Measurements from ENCODE around the gene CD302. TPM values are rescaled to one million over a fixed set of nuclear protein-coding genes. Genes with fewer than 3 reads are reported as not detected.

The CD302 gene
- total RNA-seq: 1.7 and 2.2 TPM in 2 replicates

DNA sequence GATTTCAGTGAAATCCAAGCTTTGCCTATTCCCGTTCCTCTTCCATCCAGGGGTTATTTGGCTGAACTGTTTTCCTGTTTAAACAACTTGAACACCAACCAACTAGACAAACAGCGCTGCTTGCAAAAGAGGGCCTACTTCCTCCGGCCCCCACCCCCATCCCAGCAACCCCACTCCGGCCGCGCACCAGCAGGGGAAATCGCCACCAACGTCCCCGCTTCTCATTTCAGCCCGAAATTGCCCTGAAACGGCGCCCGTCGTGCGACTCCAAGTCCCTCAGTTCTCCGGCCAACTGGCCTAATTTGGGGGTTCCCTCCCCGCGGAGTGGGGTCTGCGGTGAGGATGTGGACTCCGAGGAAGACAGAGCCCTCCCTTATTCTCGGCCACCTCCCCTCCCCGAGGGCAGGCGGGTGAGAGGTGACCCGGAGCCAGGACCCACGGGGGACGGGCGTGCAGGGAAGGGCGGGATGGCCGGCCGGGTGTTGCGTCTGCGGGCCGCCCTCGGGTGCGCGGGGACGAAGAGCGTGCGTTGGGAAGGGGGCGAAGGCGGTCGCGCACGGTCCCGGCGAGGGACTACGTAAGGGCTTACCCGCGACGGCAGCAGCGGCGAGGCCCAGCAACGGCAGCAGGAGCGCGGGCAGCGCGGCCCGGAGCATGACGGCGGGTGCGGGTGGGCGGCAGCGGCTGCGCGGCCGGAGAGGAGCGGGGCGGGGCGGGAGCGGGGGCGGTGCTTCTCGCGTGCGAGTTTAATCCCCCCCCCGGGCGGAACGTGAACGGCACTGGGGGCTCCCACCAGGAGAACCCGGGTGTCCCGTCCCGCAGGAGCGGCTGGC is at the start of gene CD302:
Gene CD302 (minus strand): TSS at position 666 of the 833 bp plus-strand sequence. CDS start 10 bp downstream, at position 656.

Other genes starting within 250 kb of the CD302 start
- gene BAZ2B, start 181.7 kb downstream of the CD302 start, total RNA-seq: 18.5 and 27.8 TPM in 2 replicates
- 55.1 and 59.0 TPM in 2 replicates for gene MARCHF7, start 85.7 kb downstream of the CD302 start, total RNA-seq
- 2.7 and 7.8 TPM in 2 replicates for gene LY75, start 106.5 kb upstream of the CD302 start, total RNA-seq